ENCODE data around the gene ZNF579. TPM values are rescaled to one million over a fixed set of nuclear protein-coding genes. Genes with fewer than 3 reads are reported as not detected.

The ZNF579 gene
- polyA plus RNA-seq, 12 donors: 7.3 to 26.0 (median 10.5) TPM; not detected in 1

Other genes with a start within 250 kb of the ZNF579 start
- gene KMT5C, start 241.0 kb downstream of the ZNF579 start, polyA plus RNA-seq (ENCODE audit: insufficient read length in 12 of 12): 10 to 100 TPM in 11 of 12 donors, not detected in 1; 11.9 to 59.4 (median 19.7) TPM
- 10 to 100 TPM in 1 of 12 donors, 1 to 10 TPM in 1, under 1 TPM in 4, not detected in 6; 0.07 to 18.3 (median 0.50) TPM for gene COX6B2, start 226.1 kb downstream of the ZNF579 start, polyA plus RNA-seq (ENCODE audit: insufficient read length in 12 of 12)
- gene GARIN5B, start 217.6 kb downstream of the ZNF579 start, polyA plus RNA-seq (ENCODE audit: insufficient read length in 12 of 12): under 1 TPM in 1 of 12 donors, not detected in 11; 0.07 TPM
- gene IL11, start 210.4 kb downstream of the ZNF579 start, polyA plus RNA-seq (ENCODE audit: insufficient read length in 12 of 12): under 1 TPM in 10 of 12 donors, not detected in 2; 0.14 to 0.53 (median 0.30) TPM
- gene TMEM190, start 204.0 kb downstream of the ZNF579 start, polyA plus RNA-seq (ENCODE audit: insufficient read length in 12 of 12): under 1 TPM in 1 of 12 donors, not detected in 11; 0.58 TPM
- gene TMEM238, start 196.6 kb downstream of the ZNF579 start, polyA plus RNA-seq (ENCODE audit: insufficient read length in 12 of 12): under 1 TPM in 3 of 12 donors, not detected in 9; 0.22 to 0.55 (median 0.35) TPM
- 1,000 to 10,000 TPM in 10 of 12 donors, 100 to 1,000 TPM in 1, not detected in 1; 796 to 2,808 (median 1,427) TPM for gene RPL28, start 194.9 kb downstream of the ZNF579 start, polyA plus RNA-seq (ENCODE audit: insufficient read length in 12 of 12)
- 100 to 1,000 TPM in 1 of 12 donors, 10 to 100 TPM in 10, not detected in 1; 19.2 to 108 (median 30.4) TPM for gene UBE2S, start 173.1 kb downstream of the ZNF579 start, polyA plus RNA-seq (ENCODE audit: insufficient read length in 12 of 12)
- gene SHISA7, start 137.5 kb downstream of the ZNF579 start, polyA plus RNA-seq (ENCODE audit: insufficient read length in 12 of 12): 1 to 10 TPM in 1 of 12 donors, under 1 TPM in 9, not detected in 2; 0.07 to 1.1 (median 0.17) TPM
- gene ISOC2, start 119.2 kb downstream of the ZNF579 start, polyA plus RNA-seq (ENCODE audit: insufficient read length in 12 of 12): 10 to 100 TPM in 11 of 12 donors, not detected in 1; 24.3 to 68.0 (median 27.9) TPM
- gene C19orf85, start 116.1 kb downstream of the ZNF579 start, polyA plus RNA-seq (ENCODE audit: insufficient read length in 12 of 12): not detected
- 10 to 100 TPM in 1 of 12 donors, 1 to 10 TPM in 10, not detected in 1; 1.5 to 11.6 (median 2.4) TPM for gene ZNF628, start 104.2 kb downstream of the ZNF579 start, polyA plus RNA-seq (ENCODE audit: insufficient read length in 12 of 12)
- 100 to 1,000 TPM in 1 of 12 donors, 10 to 100 TPM in 11; 15.8 to 381 (median 24.4) TPM for gene NAT14, start 95.7 kb downstream of the ZNF579 start, polyA plus RNA-seq (ENCODE audit: insufficient read length in 12 of 12)
- 10 to 100 TPM in 11 of 12 donors, not detected in 1; 12.2 to 37.5 (median 19.3) TPM for gene SSC5D, start 92.4 kb downstream of the ZNF579 start, polyA plus RNA-seq (ENCODE audit: insufficient read length in 12 of 12)
- gene SBK2, start 43.7 kb downstream of the ZNF579 start, polyA plus RNA-seq (ENCODE audit: insufficient read length in 12 of 12): 10 to 100 TPM in 1 of 12 donors, 1 to 10 TPM in 10, not detected in 1; 1.1 to 18.7 (median 3.2) TPM
- gene SBK3, start 35.3 kb downstream of the ZNF579 start, polyA plus RNA-seq (ENCODE audit: insufficient read length in 12 of 12): under 1 TPM in 3 of 12 donors, not detected in 9; 0.12 to 0.46 (median 0.18) TPM
- gene FIZ1, start 18.7 kb upstream of the ZNF579 start, polyA plus RNA-seq (ENCODE audit: insufficient read length in 12 of 12): 10 to 100 TPM in 9 of 12 donors, 1 to 10 TPM in 2, not detected in 1; 9.2 to 16.3 (median 11.0) TPM
- 10 to 100 TPM in 1 of 12 donors, 1 to 10 TPM in 9, not detected in 2; 4.2 to 11.2 (median 6.4) TPM for gene ZNF524, start 19.4 kb upstream of the ZNF579 start, polyA plus RNA-seq (ENCODE audit: insufficient read length in 12 of 12)
- 10 to 100 TPM in 1 of 12 donors, 1 to 10 TPM in 10, not detected in 1; 4.5 to 11.0 (median 5.5) TPM for gene ZNF865, start 24.8 kb upstream of the ZNF579 start, polyA plus RNA-seq (ENCODE audit: insufficient read length in 12 of 12)
- gene ZNF784, start 43.7 kb upstream of the ZNF579 start, polyA plus RNA-seq (ENCODE audit: insufficient read length in 12 of 12): 10 to 100 TPM in 2 of 12 donors, 1 to 10 TPM in 9, not detected in 1; 5.6 to 14.3 (median 6.5) TPM
- 10 to 100 TPM in 11 of 12 donors, not detected in 1; 14.0 to 42.9 (median 18.9) TPM for gene ZNF580, start 60.2 kb upstream of the ZNF579 start, polyA plus RNA-seq (ENCODE audit: insufficient read length in 12 of 12)
- 10 to 100 TPM in 11 of 12 donors, not detected in 1; 17.9 to 33.7 (median 21.9) TPM for gene ZNF581, start 62.8 kb upstream of the ZNF579 start, polyA plus RNA-seq (ENCODE audit: insufficient read length in 12 of 12)
- 10 to 100 TPM in 11 of 12 donors, not detected in 1; 10.1 to 17.1 (median 11.7) TPM for gene CCDC106, start 67.4 kb upstream of the ZNF579 start, polyA plus RNA-seq (ENCODE audit: insufficient read length in 12 of 12)
- 100 to 1,000 TPM in 8 of 12 donors, 10 to 100 TPM in 3, not detected in 1; 80.0 to 151 (median 109) TPM for gene U2AF2, start 74.2 kb upstream of the ZNF579 start, polyA plus RNA-seq (ENCODE audit: insufficient read length in 12 of 12)
- 100 to 1,000 TPM in 2 of 12 donors, 10 to 100 TPM in 9, not detected in 1; 44.1 to 113 (median 68.9) TPM for gene EPN1, start 94.4 kb upstream of the ZNF579 start, polyA plus RNA-seq (ENCODE audit: insufficient read length in 12 of 12)
- not detected for gene NLRP9, start 157.6 kb upstream of the ZNF579 start, polyA plus RNA-seq (ENCODE audit: insufficient read length in 12 of 12)
- 1 to 10 TPM in 2 of 12 donors, under 1 TPM in 4, not detected in 6; 0.50 to 1.4 (median 0.66) TPM for gene RFPL4A, start 178.2 kb upstream of the ZNF579 start, polyA plus RNA-seq (ENCODE audit: insufficient read length in 12 of 12)
- gene RFPL4AL1, start 188.3 kb upstream of the ZNF579 start, polyA plus RNA-seq (ENCODE audit: insufficient read length in 12 of 12): 1 to 10 TPM in 3 of 12 donors, under 1 TPM in 2, not detected in 7; 0.41 to 1.5 (median 1.3) TPM

All from muscle of arm (tissue), 12 donors.